PC-3 (cell line): ENCODE data around the gene DMTF1.

Experiments used
- EZH2phosphoT487 ChIP-seq: fragments of 300-600 bp; sonication (generic); IDR thresholded peaks from 2 replicates; pipeline ENCODE4 v1.6.1; 2018; ENCODE audit warnings: mild to moderate bottlenecking, antibody characterized with exemption, low read length, borderline replicate concordance
- TF ChIP-seq, protein P1 (sequence below): fragments of 300-600 bp; sonication (generic); conservative IDR thresholded peaks from 2 replicates; pipeline ENCODE4 v1.5.1; 2017; ENCODE audit warnings: antibody characterized with exemption, low read depth, mild to moderate bottlenecking, low read length

DNA sequence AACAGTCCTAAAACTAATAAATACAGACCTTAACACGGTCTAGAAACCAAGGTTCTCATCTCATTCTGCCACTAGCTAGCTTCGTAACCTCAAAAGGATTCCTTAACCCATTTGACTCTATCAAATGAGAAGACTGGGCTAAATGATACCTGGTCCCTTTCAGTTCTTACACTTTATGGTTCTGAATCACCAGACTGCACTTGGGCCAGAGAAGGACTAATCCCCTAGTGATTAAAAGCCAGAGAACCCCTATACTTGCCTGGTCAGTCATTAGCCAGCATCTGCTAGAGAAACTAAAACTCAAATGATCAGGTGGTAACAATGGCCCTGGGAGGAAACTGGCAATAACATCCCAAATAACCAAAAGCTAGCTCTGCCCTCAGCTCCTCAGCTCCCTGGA, 50.5 kb downstream of the DMTF1 start:
- TF ChIP-seq, protein P1, sequence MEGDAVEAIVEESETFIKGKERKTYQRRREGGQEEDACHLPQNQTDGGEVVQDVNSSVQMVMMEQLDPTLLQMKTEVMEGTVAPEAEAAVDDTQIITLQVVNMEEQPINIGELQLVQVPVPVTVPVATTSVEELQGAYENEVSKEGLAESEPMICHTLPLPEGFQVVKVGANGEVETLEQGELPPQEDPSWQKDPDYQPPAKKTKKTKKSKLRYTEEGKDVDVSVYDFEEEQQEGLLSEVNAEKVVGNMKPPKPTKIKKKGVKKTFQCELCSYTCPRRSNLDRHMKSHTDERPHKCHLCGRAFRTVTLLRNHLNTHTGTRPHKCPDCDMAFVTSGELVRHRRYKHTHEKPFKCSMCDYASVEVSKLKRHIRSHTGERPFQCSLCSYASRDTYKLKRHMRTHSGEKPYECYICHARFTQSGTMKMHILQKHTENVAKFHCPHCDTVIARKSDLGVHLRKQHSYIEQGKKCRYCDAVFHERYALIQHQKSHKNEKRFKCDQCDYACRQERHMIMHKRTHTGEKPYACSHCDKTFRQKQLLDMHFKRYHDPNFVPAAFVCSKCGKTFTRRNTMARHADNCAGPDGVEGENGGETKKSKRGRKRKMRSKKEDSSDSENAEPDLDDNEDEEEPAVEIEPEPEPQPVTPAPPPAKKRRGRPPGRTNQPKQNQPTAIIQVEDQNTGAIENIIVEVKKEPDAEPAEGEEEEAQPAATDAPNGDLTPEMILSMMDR, result no peak
- no peak for TF ChIP-seq EZH2phosphoT487
